ENCODE measurements around the gene APBB1IP.

DNA sequence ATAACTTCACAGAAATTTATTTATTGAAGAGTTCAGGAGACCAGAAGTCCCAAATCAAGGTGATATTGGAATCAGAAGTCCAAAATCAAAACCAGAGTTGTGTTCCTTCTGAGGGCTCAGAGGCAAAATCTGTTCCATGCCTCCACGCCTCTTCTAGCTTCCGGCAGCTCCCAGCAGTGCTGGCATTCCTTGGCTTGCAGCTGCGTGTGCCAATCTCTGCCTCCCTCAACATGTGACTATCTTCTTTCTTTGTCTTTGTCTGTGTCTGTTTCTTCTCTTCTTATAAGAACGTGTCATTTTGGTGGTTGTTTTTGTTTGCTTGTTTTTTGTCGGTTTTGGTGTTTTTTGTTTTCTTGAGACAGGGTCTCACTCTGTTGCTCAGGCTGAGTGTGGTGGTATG lies 116.1 kb downstream of the APBB1IP start:
- TF ChIP-seq, protein P1, sequence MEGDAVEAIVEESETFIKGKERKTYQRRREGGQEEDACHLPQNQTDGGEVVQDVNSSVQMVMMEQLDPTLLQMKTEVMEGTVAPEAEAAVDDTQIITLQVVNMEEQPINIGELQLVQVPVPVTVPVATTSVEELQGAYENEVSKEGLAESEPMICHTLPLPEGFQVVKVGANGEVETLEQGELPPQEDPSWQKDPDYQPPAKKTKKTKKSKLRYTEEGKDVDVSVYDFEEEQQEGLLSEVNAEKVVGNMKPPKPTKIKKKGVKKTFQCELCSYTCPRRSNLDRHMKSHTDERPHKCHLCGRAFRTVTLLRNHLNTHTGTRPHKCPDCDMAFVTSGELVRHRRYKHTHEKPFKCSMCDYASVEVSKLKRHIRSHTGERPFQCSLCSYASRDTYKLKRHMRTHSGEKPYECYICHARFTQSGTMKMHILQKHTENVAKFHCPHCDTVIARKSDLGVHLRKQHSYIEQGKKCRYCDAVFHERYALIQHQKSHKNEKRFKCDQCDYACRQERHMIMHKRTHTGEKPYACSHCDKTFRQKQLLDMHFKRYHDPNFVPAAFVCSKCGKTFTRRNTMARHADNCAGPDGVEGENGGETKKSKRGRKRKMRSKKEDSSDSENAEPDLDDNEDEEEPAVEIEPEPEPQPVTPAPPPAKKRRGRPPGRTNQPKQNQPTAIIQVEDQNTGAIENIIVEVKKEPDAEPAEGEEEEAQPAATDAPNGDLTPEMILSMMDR (IDR thresholded peaks at IDR 0.05): no peak
- TF ChIP-seq POLR2A (IDR thresholded peaks at IDR 0.05): no peak
